ENCODE results near the gene SUGCT. TPM values are rescaled to one million over a fixed set of nuclear protein-coding genes. Genes with fewer than 3 reads are reported as not detected.

Gene SUGCT
- total and polyA plus RNA-seq, 5 donors from 2014 or later, result 0.52 to 3.1 (median 1.5) TPM; not detected in 1

GRCh38 chr7:40808378-40808942 lies 673.7 kb downstream of the SUGCT start:
- Mint-ChIP-seq H3K27ac (no peak overlapping the region), H3K9me3 (peaks cover 0 to 30% (median 6%) of the 10 kb centered on the region in 7 donors), H3K36me3 (no peaks in the 10 kb centered on the region)

DNA sequence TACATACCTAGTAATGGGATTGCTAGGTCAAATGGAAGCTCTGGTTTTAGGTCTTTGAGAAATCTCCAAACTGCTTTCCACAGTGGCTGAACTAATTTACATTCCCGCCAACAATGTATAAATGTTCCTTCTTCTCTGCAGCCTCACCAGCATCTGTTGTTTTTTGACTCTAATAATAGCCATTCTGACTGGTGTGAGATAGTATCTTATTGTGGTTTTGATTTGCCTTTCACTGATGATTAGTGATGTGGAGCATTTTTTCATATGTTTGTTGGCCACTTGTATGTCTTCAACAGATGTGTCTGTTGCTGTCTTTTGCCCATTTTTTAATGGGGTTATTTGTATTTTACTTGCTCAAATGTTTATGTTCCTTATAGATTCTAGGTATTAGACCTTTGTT lies 675.5 kb downstream of the SUGCT start:
- no peaks in the 10 kb centered on the region for H3K9me3 ChIP-seq (ENCODE audit: control insufficient read depth in 2 of 2, low read length in 2 of 2)
- no peak overlapping the region for H3K4me3 ChIP-seq (ENCODE audit: low read depth, low read length)
- Mint-ChIP-seq H3K27me3 (no peaks in the 10 kb centered on the region), H3K36me3 (no peaks in the 10 kb centered on the region), H3K9me3 (peaks cover 0 to 30% (median 6%) of the 10 kb centered on the region in 7 donors), H3K4me3 (no peak overlapping the region), H3K4me1 (no peaks in the 10 kb centered on the region), H3K27ac (no peak overlapping the region)
- H3K36me3 ChIP-seq (ENCODE audit: control insufficient read depth, insufficient read depth, low read length), result no peaks in the 10 kb centered on the region
- DNase-seq, result no peak
- H3K27me3 ChIP-seq (ENCODE audit: control insufficient read depth, insufficient read depth, low read length), result no peaks in the 10 kb centered on the region
- ATAC-seq (ENCODE audit: low read depth in 2 of 2), result no peak
- no peaks in the 10 kb centered on the region for H3K4me1 ChIP-seq (ENCODE audit: control insufficient read depth, insufficient read depth, low read length, poor library complexity, severe bottlenecking)
- no peak overlapping the region for H3K27ac ChIP-seq (ENCODE audit: insufficient read depth, low read length, poor library complexity, severe bottlenecking)

More at GRCh38 chr7:40808378-40808942, 673.7 kb downstream of the SUGCT start:
- ATAC-seq (ENCODE audit: low read depth in 2 of 2) (no peak), DNase-seq (no peak)
- Histone ChIP-seq H3K9me3 (ENCODE audit: control insufficient read depth in 2 of 2, low read length in 2 of 2) (no peaks in the 10 kb centered on the region), H3K4me1 (ENCODE audit: control insufficient read depth, insufficient read depth, low read length, poor library complexity, severe bottlenecking) (no peaks in the 10 kb centered on the region), H3K27ac (ENCODE audit: insufficient read depth, low read length, poor library complexity, severe bottlenecking) (no peak overlapping the region), H3K27me3 (ENCODE audit: control insufficient read depth, insufficient read depth, low read length) (no peaks in the 10 kb centered on the region), H3K36me3 (ENCODE audit: control insufficient read depth, insufficient read depth, low read length) (no peaks in the 10 kb centered on the region), H3K4me3 (ENCODE audit: low read depth, low read length) (no peak overlapping the region)
- H3K27me3 Mint-ChIP-seq, result no peaks in the 10 kb centered on the region
- H3K4me3 Mint-ChIP-seq, result no peak overlapping the region
- H3K4me1 Mint-ChIP-seq, result no peaks in the 10 kb centered on the region

- H3K4me3 Mint-ChIP-seq, result no peak overlapping the region
- H3K36me3 Mint-ChIP-seq, result no peaks in the 10 kb centered on the region
- Histone ChIP-seq H3K36me3 (ENCODE audit: control insufficient read depth, insufficient read depth, low read length) (no peaks in the 10 kb centered on the region), H3K4me1 (ENCODE audit: control insufficient read depth, insufficient read depth, low read length, poor library complexity, severe bottlenecking) (no peaks in the 10 kb centered on the region), H3K27me3 (ENCODE audit: control insufficient read depth, insufficient read depth, low read length) (no peaks in the 10 kb centered on the region), H3K27ac (ENCODE audit: insufficient read depth, low read length, poor library complexity, severe bottlenecking) (no peak overlapping the region), H3K4me3 (ENCODE audit: low read depth, low read length) (no peak overlapping the region), H3K9me3 (ENCODE audit: control insufficient read depth in 2 of 2, low read length in 2 of 2) (no peaks in the 10 kb centered on the region)
- no peak overlapping the region for H3K27ac Mint-ChIP-seq
- peaks cover 0 to 33% (median 6%) of the 10 kb centered on the region in 7 donors for H3K9me3 Mint-ChIP-seq
- H3K27me3 Mint-ChIP-seq, result no peaks in the 10 kb centered on the region
- ATAC-seq (ENCODE audit: low read depth in 2 of 2), result no peak
- no peaks in the 10 kb centered on the region for H3K4me1 Mint-ChIP-seq
- DNase-seq, result no peak
Observed at GRCh38 chr7:40811666-40812065, 676.9 kb downstream of the SUGCT start.

- H3K27ac ChIP-seq (ENCODE audit: insufficient read depth, low read length, poor library complexity, severe bottlenecking), result no peak overlapping the region
- no peak for ATAC-seq (ENCODE audit: low read depth in 2 of 2)
- H3K4me1 ChIP-seq (ENCODE audit: control insufficient read depth, insufficient read depth, low read length, poor library complexity, severe bottlenecking), result no peaks in the 10 kb centered on the region
- H3K4me3 ChIP-seq (ENCODE audit: low read depth, low read length), result no peak overlapping the region
- Mint-ChIP-seq H3K36me3 (no peaks in the 10 kb centered on the region), H3K27me3 (no peaks in the 10 kb centered on the region), H3K9me3 (peaks cover 6 to 42% (median 8%) of the 10 kb centered on the region in 7 donors), H3K4me1 (no peaks in the 10 kb centered on the region), H3K4me3 (no peak overlapping the region), H3K27ac (no peak overlapping the region)
- no peaks in the 10 kb centered on the region for H3K27me3 ChIP-seq (ENCODE audit: control insufficient read depth, insufficient read depth, low read length)
- H3K9me3 ChIP-seq (ENCODE audit: control insufficient read depth in 2 of 2, low read length in 2 of 2), result peaks cover 0 to 4% of the 10 kb centered on the region in 2 experiments
- no peaks in the 10 kb centered on the region for H3K36me3 ChIP-seq (ENCODE audit: control insufficient read depth, insufficient read depth, low read length)
- no peak for DNase-seq
Observed at GRCh38 chr7:40815022-40815421, 680.2 kb downstream of the SUGCT start.

DNA sequence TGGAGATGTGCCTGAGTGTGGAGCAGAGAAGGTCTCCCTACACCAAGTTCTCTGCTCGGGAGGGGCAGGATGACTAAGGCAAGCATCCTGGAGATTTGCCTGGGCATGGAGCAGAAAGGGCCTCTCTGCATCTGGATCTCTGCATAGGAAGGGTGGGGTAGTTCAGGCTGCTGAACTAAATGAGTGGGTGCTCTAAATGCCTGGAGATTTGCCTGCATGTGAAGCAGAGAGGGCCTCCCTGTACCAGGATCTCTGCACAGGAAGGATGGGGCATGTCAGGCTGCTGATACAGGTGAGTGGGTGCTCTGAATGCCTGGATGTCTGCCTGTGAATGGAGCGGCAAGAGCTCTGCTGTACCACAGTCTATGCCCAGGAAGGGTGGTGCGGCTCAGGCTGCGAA lies 680.7 kb downstream of the SUGCT start:
- Histone ChIP-seq H3K9me3 (ENCODE audit: control insufficient read depth in 2 of 2, low read length in 2 of 2) (peaks cover 0 to 4% of the 10 kb centered on the region in 2 experiments), H3K4me1 (ENCODE audit: control insufficient read depth, insufficient read depth, low read length, poor library complexity, severe bottlenecking) (no peaks in the 10 kb centered on the region), H3K4me3 (ENCODE audit: low read depth, low read length) (no peak overlapping the region), H3K27ac (ENCODE audit: insufficient read depth, low read length, poor library complexity, severe bottlenecking) (no peak overlapping the region), H3K27me3 (ENCODE audit: control insufficient read depth, insufficient read depth, low read length) (no peaks in the 10 kb centered on the region), H3K36me3 (ENCODE audit: control insufficient read depth, insufficient read depth, low read length) (no peaks in the 10 kb centered on the region)
- Mint-ChIP-seq H3K4me3 (no peak overlapping the region), H3K27ac (no peak overlapping the region), H3K4me1 (no peaks in the 10 kb centered on the region), H3K36me3 (no peaks in the 10 kb centered on the region), H3K9me3 (peaks cover 6 to 39% (median 8%) of the 10 kb centered on the region in 7 donors), H3K27me3 (no peaks in the 10 kb centered on the region)
- DNase-seq (no peak), ATAC-seq (ENCODE audit: low read depth in 2 of 2) (no peak)

DNA sequence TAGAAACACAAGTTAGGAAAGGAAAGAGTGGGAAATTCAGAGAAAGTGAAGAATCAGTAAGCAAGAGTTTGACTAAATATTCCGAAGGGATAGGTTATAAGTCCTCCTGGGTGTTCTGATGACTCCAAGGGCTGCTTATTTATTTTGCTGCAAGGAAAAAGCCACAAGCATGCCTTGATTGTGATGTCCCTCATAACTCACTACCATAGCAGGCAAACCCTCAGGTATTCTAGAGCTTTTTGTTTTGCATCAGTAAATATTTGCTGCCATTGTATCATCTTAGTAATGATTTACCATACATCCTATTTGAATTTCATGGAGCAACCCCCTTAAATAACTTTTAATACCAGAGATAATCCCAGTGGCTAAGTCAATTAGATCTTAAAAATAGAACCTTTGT lies 688.1 kb downstream of the SUGCT start:
- H3K4me3 ChIP-seq (ENCODE audit: low read depth, low read length), result no peak overlapping the region
- Mint-ChIP-seq H3K4me3 (no peak overlapping the region), H3K36me3 (peaks cover 5% of the 10 kb centered on the region), H3K4me1 (no peaks in the 10 kb centered on the region), H3K9me3 (peaks cover 4 to 14% (median 10%) of the 10 kb centered on the region in 7 donors), H3K27me3 (no peaks in the 10 kb centered on the region), H3K27ac (no peak overlapping the region)
- H3K27ac ChIP-seq (ENCODE audit: insufficient read depth, low read length, poor library complexity, severe bottlenecking), result no peak overlapping the region
- no peaks in the 10 kb centered on the region for H3K27me3 ChIP-seq (ENCODE audit: control insufficient read depth, insufficient read depth, low read length)
- no peaks in the 10 kb centered on the region for H3K4me1 ChIP-seq (ENCODE audit: control insufficient read depth, insufficient read depth, low read length, poor library complexity, severe bottlenecking)
- peaks cover 0 to 1% of the 10 kb centered on the region in 2 experiments for H3K9me3 ChIP-seq (ENCODE audit: control insufficient read depth in 2 of 2, low read length in 2 of 2)
- no peaks in the 10 kb centered on the region for H3K36me3 ChIP-seq (ENCODE audit: control insufficient read depth, insufficient read depth, low read length)
- no peak for DNase-seq
- no peak for ATAC-seq (ENCODE audit: low read depth in 2 of 2)

DNA sequence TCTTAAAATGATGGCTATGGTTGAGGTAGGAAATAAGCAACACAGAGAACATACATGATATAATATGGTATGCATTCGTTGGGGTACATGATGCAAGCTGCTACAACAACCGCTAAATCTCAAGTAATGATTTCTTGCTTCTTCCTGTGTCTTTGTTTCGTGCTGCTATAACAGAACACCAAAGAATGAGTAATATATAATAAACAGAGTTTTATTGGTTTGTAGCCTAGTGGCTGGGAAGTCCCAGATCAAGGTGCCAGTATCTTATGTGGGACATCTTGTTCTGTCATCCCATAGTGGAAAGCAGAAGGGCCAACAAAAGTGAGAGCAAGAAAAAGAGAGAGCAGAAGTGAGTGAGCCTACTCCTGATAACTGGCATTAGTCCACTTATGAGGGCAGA lies 689.7 kb downstream of the SUGCT start:
- no peaks in the 10 kb centered on the region for H3K27me3 ChIP-seq (ENCODE audit: control insufficient read depth, insufficient read depth, low read length)
- Mint-ChIP-seq H3K4me3 (no peak overlapping the region), H3K27me3 (no peaks in the 10 kb centered on the region), H3K9me3 (peaks cover 4 to 12% (median 7%) of the 10 kb centered on the region in 7 donors), H3K4me1 (no peaks in the 10 kb centered on the region), H3K36me3 (peaks cover 5% of the 10 kb centered on the region), H3K27ac (no peak overlapping the region)
- no peaks in the 10 kb centered on the region for H3K9me3 ChIP-seq (ENCODE audit: control insufficient read depth in 2 of 2, low read length in 2 of 2)
- no peak overlapping the region for H3K4me3 ChIP-seq (ENCODE audit: low read depth, low read length)
- H3K4me1 ChIP-seq (ENCODE audit: control insufficient read depth, insufficient read depth, low read length, poor library complexity, severe bottlenecking), result no peaks in the 10 kb centered on the region
- ATAC-seq (ENCODE audit: low read depth in 2 of 2) (no peak), DNase-seq (no peak)
- no peaks in the 10 kb centered on the region for H3K36me3 ChIP-seq (ENCODE audit: control insufficient read depth, insufficient read depth, low read length)
- H3K27ac ChIP-seq (ENCODE audit: insufficient read depth, low read length, poor library complexity, severe bottlenecking), result no peak overlapping the region

Measured in CD4-positive, CD25-positive, alpha-beta regulatory T cell (primary cell).